Left ventricle myocardium inferior (tissue), 1 donor: ENCODE data around the gene FLYWCH1. TPM values are rescaled to one million over a fixed set of nuclear protein-coding genes. Genes with fewer than 3 reads are reported as not detected.

Experiments used
- DNase-seq: peaks from one replicate; pipeline ENCODE4 v3.0.0-alpha.2; 2020
- H3K27ac ChIP-seq: fragments of 200-600 bp; replicated peaks from 2 replicates; pipeline ENCODE4 v1.8.0; 2021
- H3K27me3 ChIP-seq: fragments of 200-600 bp; 2 replicates; pipeline ENCODE4 v1.8.0; 2021; ENCODE audit warnings: low read depth
- H3K36me3 ChIP-seq: fragments of 200-600 bp; 2 replicates; pipeline ENCODE4 v1.8.0; 2021
- H3K4me1 ChIP-seq: fragments of 200-600 bp; 2 replicates; pipeline ENCODE4 v1.8.0; 2021
- H3K4me3 ChIP-seq: fragments of 200-600 bp; 2 replicates; pipeline ENCODE4 v1.8.0; 2021; ENCODE audit warnings: mild to moderate bottlenecking, moderate library complexity
- H3K9me3 ChIP-seq: fragments of 200-600 bp; replicated peaks from 2 replicates; pipeline ENCODE4 v1.8.0; 2021
- intact Hi-C: fragments of 100-400 bp; cut with micrococcal nuclease; formaldehyde crosslinking; loops from one replicate; pipeline ENCODE4 v1.11.0; 2022
- total RNA-seq: library from RNA; stranded (reverse); fragmentation: NEBNext Ultra II Directional; extraction: Animal tissue kit (Norgen Biotek cat#: 25700); gene quantifications from one replicate; pipeline ENCODE4 v1.2.1, GENCODE V29; 2021
- TF ChIP-seq, protein P1 (sequence below): fragments of 200-600 bp; IDR thresholded peaks from 2 replicates; pipeline ENCODE4 v1.8.0; 2021; ENCODE audit warnings: antibody characterized with exemption, mild to moderate bottlenecking, borderline replicate concordance
- donor health status: DM: no; HTN: yes; CAD: no; lungs with severe emphysema.

Gene FLYWCH1
- total RNA-seq, 1 donor from 2014 or later = 35.7 TPM

DNA sequence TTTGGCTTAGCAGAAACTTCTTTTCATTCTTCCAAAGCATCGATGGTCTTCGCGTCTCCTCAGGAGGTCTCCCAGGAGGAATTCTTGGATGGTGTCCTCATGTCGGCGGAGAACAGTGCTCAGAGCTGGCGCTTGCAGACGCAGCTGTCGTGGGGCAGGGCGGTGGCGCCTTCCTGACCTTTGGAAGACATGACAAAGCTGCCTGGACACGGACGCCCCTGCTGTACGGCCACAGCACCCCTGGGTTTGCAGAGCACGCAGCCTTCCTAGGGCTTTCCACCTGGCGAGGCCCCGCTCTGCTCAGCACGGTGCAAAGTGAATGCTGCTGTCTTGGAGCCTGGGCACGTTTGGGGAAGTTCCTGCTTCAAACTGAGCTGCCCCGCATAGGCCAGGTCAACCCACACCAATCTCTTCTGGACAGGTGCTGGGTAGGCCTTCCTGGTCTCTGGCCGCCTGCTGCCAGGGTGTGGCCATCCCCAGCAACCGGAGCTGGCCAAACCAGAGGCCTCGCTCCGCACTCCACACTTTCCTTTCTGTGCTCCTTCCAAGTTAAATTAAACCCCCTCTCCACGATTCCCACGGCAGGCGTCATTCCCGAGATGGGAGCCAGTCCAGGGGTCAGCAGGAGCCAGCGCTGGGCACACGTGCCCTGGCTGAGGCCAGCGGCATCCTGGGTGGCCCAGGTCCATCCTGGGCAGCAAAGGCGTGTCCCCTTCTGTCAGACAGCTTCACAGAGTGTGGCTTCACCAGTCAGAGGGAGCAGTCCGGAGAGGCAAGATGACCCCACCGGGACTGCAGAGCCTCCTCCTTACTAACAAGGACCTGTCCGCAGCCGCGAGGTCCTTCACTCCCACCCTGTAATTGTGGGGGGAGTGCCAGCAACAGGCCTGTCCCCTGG is 37.3 kb downstream of the FLYWCH1 start:
- Histone ChIP-seq H3K4me3 (no peak overlapping the region), H3K9me3 (no peaks in the 10 kb centered on the region), H3K27me3 (peaks cover 1% of the 10 kb centered on the region), H3K4me1 (no peaks in the 10 kb centered on the region), H3K27ac (no peak overlapping the region), H3K36me3 (peaks cover 39% of the 10 kb centered on the region)
- TF ChIP-seq, protein P1, sequence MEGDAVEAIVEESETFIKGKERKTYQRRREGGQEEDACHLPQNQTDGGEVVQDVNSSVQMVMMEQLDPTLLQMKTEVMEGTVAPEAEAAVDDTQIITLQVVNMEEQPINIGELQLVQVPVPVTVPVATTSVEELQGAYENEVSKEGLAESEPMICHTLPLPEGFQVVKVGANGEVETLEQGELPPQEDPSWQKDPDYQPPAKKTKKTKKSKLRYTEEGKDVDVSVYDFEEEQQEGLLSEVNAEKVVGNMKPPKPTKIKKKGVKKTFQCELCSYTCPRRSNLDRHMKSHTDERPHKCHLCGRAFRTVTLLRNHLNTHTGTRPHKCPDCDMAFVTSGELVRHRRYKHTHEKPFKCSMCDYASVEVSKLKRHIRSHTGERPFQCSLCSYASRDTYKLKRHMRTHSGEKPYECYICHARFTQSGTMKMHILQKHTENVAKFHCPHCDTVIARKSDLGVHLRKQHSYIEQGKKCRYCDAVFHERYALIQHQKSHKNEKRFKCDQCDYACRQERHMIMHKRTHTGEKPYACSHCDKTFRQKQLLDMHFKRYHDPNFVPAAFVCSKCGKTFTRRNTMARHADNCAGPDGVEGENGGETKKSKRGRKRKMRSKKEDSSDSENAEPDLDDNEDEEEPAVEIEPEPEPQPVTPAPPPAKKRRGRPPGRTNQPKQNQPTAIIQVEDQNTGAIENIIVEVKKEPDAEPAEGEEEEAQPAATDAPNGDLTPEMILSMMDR = no peak
- intact Hi-C loops = no loop called here
- no peak for DNase-seq

DNA sequence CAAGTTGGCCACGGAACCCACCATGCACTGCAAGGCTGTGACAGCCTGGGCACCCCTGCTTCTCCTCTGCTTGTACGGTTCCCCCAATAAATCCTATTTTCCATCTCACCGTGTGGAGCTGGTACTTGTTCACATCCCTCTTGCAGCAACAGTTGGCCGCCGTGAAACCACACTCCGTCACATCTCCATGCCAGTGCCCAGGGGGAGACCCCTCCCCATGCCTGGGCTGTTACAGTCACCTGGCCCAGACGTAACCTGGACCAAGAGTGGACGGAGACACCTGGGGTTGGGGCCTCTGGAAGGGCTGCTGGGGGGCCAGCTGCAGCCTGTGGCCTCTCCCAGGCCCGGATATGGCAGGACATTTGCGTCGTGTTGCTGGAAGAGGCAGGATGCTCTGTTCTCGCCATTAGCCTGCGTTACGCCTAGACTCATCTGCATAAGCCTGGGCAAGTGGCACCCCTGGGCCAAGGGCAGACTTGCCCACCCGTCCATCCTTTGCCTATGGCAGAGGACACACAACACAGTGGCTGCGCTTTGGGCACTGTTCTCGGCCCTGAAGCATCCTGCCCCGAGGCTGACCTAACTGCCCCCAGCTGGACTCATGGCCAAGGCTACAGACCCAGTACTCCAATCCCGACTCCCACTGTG is 38.1 kb downstream of the FLYWCH1 start:
- TF ChIP-seq, protein P1 = no peak
- DNase-seq = no peak
- no peak overlapping the region for H3K4me3 ChIP-seq
- intact Hi-C loops = no loop called here
- H3K4me1 ChIP-seq = no peaks in the 10 kb centered on the region
- no peaks in the 10 kb centered on the region for H3K9me3 ChIP-seq
- H3K27me3 ChIP-seq = peaks cover 9% of the 10 kb centered on the region
- H3K27ac ChIP-seq = no peak overlapping the region
- H3K36me3 ChIP-seq = peaks cover 33% of the 10 kb centered on the region

DNA sequence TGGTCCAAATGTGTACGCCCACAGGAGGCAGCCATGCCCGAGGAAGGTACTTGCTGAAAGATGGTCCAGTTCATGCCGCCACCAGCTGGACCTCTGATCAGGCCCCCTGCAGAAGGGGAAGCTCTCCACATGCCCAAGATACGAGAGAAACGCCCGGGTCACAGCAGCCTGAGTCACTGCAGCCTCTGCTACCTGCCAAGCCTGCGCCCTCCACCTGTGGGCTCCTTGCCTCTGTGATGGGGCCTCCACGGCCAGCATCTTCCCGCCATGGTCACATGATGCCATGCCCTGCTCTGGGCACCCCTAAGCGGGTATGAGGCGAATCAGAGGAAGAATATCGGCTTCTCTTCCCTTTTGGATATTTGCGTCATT is 38.6 kb downstream of the FLYWCH1 start:
- Histone ChIP-seq H3K9me3 (no peaks in the 10 kb centered on the region), H3K4me1 (no peaks in the 10 kb centered on the region), H3K36me3 (peaks cover 33% of the 10 kb centered on the region), H3K27me3 (peaks cover 14% of the 10 kb centered on the region), H3K27ac (no peak overlapping the region), H3K4me3 (no peak overlapping the region)
- TF ChIP-seq, protein P1 = no peak
- intact Hi-C loops = no loop called here
- DNase-seq = no peak

DNA sequence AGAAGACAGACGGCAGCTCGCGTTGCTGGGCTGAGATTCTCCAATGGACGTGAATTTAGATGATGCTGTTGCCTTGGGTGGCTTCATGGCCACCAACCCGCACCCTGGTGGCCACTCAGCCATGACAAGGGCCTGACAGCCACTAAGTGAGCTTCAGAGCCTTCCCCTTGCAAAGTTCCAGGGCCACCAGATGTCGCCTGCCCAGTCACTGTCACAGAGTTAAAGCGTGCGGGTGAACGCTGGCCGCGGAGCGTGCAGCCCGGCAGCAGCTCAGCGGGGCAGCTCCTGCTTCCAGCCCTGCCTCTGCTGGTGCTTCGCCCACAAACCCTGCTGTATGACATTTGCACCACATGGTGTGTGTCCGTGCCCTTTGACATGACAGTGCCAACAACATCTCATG is 39.0 kb downstream of the FLYWCH1 start:
- TF ChIP-seq, protein P1 = no peak
- Histone ChIP-seq H3K27ac (no peak overlapping the region), H3K27me3 (peaks cover 18% of the 10 kb centered on the region), H3K36me3 (peaks cover 33% of the 10 kb centered on the region), H3K9me3 (no peaks in the 10 kb centered on the region), H3K4me3 (no peak overlapping the region), H3K4me1 (no peaks in the 10 kb centered on the region)
- DNase-seq = no peak
- intact Hi-C loops = no loop called here

DNA sequence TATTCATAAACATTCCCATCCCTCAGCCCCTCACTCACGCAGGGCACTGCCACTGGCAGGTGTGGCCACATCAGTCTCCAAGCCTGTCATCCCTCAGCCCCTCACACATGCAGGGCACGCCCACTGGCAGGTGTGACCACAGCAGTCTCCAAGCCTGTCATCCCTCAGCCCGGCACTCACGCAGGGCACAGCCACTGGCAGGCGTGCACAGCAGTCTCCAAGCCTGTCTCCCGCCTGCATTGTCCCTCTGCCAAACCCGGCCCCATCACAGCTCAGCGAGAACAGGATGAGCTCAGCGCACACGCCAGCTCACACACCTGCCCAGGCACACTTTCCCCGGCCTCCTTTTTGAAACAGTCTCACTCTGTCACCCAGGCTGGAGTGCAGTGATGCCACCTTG is 40.9 kb downstream of the FLYWCH1 start:
- Histone ChIP-seq H3K4me3 (no peak overlapping the region), H3K36me3 (peaks cover 22% of the 10 kb centered on the region), H3K4me1 (no peaks in the 10 kb centered on the region), H3K27me3 (peaks cover 37% of the 10 kb centered on the region), H3K27ac (no peak overlapping the region), H3K9me3 (no peaks in the 10 kb centered on the region)
- no peak for DNase-seq
- intact Hi-C loops = no loop called here
- TF ChIP-seq, protein P1 = no peak
